ENCODE measurements around the gene EYA2. TPM values are rescaled to one million over a fixed set of nuclear protein-coding genes. Genes with fewer than 3 reads are reported as not detected.

Gene EYA2
- total RNA-seq, 1 donor from 2014 or later: not detected

DNA sequence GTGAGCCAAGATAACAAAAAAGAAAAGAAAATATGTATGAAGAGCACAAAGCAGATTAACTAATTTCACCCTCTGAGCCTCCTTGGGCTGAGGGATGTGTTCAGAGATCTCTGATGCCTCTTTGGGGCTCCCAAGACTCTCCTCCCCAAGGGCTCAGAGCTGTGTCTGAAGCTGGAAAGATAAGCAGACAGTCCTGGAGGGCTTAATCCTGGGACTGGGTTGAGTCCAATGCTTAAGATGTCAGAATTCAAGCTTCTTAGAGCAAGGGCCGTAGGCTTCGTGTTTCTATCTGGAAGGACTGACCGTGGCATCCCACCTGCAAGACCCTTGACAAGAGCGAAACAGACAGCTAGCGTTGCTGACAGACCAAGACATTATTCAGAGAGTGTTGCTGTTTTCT lies 232.9 kb downstream of the EYA2 start:
- no peak for DNase-seq (ENCODE audit: extremely low read depth, low read depth, low spot score)

DNA sequence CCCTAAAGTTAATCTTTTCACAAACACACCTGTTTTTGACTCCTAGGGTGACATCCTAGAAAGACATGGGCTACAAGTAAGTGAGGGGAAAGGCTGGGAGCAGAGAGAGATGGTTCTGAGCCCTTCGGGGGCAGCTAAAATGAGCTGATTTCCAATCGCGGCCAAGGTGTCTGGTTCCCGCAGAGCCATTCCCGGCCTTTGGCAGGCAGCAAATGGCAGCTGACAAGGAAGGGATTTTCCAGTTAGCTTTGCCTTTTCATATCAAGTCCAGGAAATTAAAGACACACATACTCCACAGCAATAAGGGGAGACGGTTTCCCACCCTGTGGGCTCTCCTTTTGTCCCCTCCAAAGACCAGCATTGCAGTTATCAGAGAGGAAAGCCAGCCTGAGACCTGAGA lies 233.4 kb downstream of the EYA2 start:
- no peak for DNase-seq (ENCODE audit: extremely low read depth, low read depth, low spot score)

DNA sequence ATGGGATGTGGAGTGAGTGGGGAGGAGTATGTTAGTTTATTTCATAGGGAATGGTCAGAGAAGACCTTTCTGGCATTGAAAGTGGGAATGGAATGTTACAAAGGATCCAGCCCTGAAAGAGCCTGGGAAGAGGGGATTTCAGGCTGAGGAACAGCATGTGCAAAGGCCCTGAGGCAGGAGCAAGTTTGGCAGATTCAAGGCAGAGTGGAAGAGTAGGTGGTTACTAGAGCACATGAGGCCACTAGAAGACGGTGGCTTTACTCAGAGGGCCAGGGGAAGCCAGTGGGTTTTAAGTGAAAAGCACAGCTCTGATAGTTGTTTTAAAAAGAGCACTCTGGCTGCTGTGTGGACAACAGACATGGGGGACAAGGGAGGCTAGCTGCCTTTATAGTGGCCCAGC lies 234.7 kb downstream of the EYA2 start:
- DNase-seq (ENCODE audit: extremely low read depth, low read depth, low spot score): no peak

DNA sequence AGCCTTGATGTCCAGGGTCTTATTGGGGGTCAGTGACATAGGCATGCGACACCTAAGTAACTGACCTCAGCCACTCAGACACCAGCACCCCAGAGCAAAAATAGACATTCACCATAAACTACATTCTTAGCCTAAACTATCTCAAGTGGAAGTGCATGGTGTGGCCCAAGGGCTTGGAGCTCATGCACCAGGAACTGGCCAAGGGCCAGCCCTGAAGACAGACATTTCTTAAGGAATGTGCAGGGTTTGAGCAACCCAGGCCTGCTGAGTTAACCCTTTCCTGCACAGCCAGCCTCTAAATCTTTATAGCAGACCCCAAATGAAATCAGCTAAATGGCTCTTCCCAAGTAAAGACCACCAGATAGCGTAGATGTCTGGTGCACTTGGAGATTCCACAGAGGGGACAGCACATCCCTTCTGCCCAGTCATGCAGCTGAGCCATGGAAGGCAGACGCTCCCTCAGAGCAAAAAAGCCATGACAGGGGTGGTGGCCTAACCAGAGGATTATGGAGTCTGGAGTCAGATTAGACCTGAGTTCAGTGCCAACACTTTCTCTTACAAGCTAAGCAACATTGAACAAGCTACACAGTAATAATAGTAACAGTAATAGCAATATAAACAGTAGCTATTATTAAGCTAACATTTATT lies 239.3 kb downstream of the EYA2 start:
- no peak for DNase-seq (ENCODE audit: extremely low read depth, low read depth, low spot score)

DNA sequence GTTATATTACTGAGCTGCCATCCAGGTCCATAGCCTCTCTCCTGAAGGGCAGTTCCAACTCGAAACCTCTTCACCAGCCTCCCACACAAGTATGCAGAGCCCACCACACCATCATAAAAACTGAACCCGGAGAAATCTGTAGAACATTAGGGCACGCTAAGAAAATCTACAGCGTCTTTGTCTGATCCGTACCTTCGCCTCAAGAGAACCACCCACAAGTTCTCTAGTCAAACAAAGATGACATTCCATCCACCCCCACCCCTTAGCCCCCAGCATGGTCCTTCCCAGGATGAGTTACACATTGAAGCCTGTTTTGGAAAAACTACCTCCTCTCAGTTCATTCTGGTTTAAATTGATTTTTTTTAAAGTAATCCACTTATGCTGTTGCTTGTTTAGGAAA lies 242.1 kb downstream of the EYA2 start:
- no peak for DNase-seq (ENCODE audit: extremely low read depth, low read depth, low spot score)

DNA sequence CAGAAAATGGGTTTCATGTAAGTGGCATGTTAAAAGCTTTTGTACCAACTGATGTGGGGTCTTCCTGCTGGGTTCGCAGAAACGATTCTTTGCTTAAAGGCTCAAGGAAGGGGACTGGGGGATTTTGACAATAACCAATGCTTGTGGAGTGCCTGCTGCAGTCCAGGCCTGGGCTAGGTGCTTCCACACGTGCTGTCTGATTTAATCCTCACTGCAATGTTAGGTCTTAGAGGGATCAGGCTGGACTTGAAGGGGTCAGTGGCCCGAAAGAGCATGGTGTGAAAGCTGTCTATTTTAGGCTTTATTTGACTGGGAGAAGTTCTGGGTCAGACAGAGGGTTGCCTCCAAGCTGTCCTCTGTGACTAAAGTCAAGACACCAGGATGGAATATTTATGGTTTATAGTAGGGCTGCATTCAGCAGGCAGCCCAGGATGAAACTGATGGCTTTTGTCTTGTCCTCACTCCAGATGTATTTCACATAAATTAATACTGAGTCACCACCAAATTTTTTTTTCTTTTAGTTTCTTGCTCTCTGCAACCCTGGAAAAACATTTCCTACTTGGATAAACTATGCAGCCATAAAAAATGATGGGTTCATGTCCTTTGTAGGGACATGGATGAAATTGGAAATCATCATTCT lies 242.7 kb downstream of the EYA2 start:
- no peak for DNase-seq (ENCODE audit: extremely low read depth, low read depth, low spot score)

DNA sequence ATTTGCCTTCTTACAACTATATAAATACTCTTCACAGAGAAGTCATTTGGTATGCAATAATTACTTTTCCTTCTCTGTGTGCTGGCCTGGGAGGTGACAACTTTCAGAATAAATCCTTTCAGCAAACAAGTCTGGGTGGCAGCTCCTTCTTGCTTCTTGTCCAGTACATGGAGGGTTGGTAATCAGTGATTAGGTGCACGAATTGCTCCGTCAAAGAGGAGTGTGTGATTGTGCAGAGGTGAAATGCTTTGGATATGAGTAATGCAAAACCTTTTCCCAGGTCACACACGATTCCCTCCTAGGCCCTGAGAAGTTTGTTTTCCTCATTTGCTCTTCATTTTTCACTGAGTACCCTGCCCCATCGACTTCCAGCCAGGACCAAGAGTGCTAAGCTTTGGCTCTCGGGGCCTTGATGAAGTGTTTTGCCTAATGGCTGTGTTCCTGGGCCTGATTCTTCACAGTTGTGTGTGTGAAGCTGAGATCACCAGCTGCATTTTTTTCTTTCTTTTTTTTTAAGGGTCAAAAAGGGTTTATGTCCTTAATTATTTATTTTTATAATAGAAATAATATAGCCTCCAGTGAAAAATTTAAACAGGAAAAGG lies 245.4 kb downstream of the EYA2 start:
- DNase-seq (ENCODE audit: extremely low read depth, low read depth, low spot score): no peak

DNA sequence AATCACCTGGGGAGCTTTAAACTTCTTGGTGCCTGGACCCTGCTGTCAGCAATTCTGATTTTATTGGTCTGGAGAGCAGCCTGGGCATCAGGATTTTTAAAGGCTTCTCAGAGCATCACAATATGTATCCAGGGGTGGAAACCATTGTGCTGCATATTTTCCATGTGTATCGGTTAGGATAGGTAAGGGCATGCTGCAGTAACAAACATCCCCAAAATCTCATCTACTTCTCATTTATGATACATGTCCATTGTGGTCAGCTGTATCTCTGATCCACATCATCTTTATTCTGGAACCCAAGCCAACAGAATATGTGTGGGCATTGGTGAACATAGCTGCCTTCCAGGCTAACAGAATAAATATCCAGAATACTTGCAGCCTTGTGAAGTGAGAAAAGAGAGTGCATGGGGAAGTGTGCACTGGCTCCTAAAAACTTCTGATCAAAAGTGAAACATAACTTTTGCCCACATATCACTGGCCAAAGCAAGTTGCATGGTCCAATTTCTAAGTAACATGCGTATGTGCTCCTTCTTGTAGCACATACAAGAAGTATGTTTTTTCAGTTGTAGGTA lies 246.8 kb downstream of the EYA2 start:
- no peak for DNase-seq (ENCODE audit: extremely low read depth, low read depth, low spot score)

DNA sequence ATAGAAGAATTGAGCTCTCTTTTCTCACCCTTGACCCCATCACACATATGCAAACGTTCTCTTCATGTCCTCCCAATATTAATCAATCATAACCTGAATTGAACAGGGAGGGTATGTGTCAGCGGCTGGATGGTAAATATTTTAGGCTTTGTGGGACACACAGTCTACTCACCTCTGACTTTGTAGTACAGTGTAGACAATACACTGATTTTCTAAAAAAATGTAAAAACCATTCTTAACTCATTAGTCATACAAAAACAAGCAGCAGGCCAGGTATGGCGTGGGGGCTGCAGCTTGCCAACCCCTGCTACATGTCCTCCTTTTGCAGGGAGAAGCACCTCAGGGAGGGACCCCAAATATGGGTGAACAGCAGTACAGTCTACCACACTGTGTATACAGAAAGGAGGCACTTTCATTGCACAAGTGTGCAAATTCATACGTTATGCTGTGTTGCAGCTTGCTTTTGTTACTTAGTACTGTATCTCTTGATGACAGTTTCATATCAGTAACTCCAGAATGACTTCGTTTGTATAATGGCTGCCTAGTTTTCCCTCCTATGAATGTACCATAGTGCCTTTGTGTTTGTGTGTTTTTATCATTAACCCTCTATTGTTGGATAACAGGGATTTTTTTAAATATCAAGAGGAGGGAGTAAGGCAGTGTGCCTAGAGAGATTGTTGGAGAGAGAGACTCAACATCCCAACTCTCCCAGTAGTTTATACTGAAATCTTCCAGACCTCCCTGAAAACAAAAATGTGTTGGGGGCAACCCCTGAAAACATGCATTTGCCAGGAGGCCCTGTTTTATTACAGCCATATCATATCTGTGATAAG lies 247.5 kb downstream of the EYA2 start:
- no peak for DNase-seq (ENCODE audit: extremely low read depth, low read depth, low spot score)

DNA sequence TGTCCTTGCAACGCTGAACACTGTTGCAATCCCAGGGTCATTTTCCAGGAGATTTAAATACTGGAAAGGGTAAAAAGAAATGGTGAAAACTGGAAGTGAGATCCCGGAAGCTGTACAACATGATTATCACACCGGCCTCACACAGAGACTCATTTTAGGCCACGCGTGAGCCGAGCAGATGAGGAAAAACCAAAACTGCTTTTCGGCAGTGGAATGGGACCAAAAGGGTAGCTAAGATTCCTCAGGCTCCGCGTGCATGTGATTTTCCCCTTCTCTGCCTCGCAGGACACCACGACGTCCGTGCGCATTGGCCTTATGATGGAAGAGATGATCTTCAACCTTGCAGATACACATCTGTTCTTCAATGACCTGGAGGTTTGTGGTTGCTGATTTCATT lies 248.1 kb downstream of the EYA2 start:
- no peak for DNase-seq (ENCODE audit: extremely low read depth, low read depth, low spot score)

DNA sequence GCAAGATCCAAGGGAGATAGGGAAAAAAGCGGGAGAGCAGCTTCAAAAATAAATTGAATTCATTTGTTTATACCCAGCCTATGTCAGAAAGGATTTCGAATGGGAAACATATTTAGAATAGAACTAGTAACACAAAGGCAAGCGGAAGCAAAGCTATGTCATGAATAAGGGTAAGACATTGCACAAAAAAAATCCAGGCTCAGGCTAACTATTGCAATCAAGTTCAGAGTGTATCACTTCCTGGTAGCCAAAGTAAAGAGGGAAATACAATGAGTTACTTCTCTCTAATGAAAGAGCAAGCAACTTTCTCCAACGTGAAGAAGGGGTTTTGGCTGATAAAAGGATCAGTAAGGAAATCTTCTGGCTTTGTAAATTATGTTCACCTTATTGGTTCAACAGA lies 249.0 kb downstream of the EYA2 start:
- DNase-seq (ENCODE audit: extremely low read depth, low read depth, low spot score): no peak

DNA sequence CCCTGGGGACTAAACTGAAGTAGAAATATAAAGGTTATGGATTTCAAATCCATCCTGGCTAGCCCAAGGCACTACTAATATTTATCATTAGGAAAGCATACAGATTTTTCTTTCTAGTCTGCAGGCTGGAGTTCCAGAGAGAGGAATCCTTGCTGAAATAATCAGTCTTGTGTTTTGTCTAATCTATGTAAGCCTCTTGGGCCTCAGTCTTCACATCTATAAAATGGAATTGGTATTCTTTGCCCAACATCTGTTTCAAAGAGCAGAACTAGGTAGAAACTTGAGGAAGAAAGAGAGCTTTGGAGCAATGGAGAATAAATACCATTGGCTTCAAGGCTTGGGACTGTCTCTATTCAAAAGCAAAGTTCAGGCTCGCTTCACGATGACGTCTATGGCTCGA lies 249.8 kb downstream of the EYA2 start:
- DNase-seq (ENCODE audit: extremely low read depth, low read depth, low spot score): no peak

DNA sequence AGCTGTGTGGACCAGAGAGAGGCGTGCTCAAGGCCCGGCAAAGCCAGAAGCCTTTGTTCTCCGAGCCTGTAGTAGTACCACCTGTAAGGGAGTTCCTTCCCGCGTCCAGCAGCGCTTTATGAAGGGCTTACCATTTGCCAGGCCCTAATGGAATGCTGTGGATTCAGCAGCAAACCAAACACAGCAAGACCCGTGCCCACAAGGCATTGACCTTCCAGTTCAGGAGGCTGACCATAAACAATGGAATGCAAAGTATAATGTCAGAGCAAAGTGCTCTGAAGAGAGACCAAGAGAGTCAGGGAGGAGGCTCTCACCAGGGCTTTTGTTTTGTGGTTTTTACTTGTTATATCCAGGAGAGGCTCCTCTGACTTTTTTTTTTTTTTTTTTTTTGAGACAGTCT lies 252.0 kb downstream of the EYA2 start:
- DNase-seq (ENCODE audit: extremely low read depth, low read depth, low spot score): no peak

DNA sequence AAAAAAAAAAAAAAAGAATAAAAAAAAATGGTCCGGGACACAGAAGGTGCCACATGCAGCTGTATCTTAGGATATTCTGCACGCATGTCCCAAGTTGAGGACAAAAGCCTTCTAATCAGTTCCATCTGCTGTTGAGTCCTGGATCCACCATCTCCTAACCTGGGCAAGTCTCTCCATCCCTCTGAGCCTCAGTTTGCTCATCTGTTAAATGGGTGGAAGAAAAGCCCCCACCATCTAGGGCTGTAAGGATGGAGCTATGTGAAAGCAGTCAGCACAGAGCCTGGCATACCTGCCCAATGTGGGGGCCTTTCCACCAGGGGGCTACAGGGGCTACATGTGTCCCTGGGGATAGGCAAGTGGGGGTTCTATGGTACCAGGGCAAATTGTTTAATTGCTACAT lies 253.4 kb downstream of the EYA2 start:
- DNase-seq (ENCODE audit: extremely low read depth, low read depth, low spot score): no peak

DNA sequence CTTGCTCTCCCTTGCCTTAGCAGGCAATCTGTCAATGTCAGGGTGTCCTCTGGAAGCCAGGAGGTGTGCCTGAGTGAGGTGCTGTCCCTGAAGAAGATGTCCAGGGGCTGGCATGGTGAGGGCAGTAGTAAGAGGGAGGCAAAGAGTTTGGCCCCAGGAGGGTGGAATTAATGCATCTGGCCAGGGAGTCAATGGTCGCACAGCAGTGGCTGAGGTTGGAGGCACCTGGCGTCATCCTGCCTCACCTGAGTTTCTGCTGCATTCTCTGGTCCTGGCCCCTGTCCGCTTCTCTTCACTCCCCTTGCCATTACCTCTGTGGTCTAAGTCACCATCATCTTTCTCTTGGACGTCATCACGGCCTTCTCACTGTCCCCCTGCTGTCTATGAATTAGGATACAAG lies 255.3 kb downstream of the EYA2 start:
- DNase-seq (ENCODE audit: extremely low read depth, low read depth, low spot score): no peak

DNA sequence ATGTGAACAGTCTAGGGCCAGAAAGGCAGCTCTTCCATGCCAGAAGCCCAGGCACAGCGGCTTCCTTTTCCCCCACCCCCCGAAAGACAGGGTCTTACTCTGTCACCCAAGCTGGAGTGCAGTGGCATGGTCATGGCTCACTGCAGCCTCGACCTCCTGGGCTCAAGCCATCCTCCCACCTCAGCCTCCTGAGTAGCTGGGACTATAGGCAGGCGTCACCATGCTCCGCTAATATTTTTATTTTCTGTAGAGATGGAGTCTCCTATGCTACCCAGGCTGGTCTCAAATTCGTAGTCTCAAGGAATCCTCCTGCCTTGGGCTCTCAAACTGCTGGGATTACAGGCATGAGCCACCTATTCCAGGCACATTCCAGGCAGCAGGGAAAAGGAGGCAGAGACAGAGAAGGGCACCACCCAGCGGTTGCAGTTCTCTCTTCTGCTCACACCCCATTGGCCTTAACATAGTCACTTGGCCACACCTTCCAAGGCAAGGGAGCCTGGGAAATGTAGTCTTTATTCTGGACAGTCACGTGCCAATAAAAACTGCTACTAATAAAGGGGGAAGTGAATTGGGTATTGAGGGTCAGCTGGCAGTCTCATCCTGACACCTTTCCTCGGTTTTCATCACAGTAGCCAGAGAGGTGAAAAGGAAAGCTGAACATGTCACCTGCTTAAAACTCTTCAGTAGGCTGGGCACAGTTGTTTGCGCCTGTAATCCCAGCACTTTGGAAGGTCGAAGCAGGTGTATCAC lies 255.9 kb downstream of the EYA2 start:
- DNase-seq (ENCODE audit: extremely low read depth, low read depth, low spot score): peak; percentile 27

DNA sequence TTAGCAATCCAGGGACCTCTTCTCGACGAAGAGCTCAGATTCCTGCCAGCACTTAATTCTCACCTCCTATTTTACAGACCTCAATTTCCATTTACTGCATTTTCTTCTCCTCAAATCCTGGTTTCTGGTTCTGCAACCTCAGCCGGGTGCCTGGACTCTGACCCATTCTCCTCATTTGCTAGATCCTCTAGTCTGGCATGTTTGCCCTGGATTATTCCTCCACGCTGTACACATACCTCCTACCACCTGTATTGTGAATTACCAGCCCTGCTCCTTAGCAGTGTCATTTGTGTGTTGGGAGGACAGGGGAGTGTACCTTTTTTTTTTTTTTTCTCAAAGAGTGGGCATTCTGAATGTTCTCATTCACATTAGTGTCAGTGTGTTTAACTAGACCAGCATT lies 257.4 kb downstream of the EYA2 start:
- DNase-seq (ENCODE audit: extremely low read depth, low read depth, low spot score): no peak

DNA sequence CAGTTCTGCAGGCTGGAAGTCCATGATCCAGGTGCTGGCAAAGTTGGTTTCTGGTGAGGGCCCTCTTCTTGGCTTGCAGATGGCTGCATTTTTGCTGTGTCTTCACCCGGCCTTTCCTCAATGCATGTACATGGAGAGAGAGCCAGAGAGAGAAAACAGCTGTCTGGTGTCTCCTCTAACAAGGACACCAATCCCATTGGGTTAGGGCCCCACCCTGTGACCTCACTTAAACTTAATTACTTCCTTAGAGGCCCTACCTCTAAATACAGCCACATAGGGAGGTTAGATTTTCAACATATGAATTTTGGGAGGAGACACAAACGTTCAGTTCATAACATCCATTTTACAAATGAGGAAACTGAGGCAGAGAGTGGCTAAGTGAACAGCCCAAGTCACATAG lies 259.4 kb downstream of the EYA2 start:
- DNase-seq (ENCODE audit: extremely low read depth, low read depth, low spot score): no peak

DNA sequence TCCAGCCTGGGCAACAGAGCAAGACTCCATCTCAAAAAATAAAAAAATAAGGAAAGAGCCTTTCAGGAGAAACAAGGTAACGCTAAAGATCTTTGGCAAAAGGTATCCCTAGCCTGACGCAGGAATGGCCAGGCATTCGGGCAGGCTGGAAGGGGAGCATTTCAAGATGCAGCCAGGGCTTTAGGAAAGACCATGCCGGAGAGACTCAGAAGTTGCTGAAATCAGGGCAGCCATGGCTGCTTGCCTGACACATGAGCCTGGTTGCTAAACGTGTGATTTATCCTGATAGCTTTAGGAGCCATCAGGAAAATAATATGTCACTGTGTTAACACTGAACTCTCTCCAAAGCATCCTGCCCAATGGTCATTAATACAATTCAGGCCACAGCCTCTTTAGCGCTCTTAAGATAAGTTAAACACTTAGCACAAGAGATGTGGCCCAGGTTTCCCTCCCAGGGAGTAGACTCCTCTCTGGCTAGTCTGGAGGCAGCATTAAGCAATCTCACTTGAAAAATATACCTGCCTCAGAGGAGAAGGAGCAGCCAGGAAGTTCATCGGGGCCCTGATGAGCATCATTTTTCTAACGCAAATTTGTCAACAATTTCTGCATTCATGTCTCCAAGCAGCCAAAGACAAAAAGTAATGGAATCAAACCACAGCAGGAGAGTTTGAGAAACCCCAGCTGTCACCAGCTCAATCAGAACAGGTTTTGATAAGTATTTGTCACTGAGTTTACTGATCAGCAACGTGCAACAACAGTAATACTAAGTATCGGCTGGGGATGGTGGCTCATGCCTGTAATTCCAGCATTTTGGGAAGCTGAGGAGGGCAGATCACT lies 261.9 kb downstream of the EYA2 start:
- DNase-seq (ENCODE audit: extremely low read depth, low read depth, low spot score): no peak

DNA sequence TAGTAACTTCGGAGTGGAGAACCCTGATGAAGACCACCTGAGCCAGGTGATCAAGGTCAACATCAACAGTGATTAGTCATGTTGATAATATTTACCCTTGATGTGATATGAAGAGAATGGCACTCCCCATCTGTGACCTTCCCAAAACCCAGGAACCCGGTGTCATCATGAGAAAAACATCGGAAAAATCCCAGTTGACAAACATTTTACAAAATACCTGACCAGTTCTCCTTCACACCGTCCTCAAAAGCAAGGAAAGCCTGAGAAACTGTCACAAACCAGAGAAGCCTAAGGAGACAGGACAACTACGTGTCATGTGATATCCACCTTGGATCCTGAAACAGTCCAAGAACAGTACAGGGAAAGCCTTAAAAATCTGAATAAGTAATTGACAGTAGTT lies 264.5 kb downstream of the EYA2 start:
- DNase-seq (ENCODE audit: extremely low read depth, low read depth, low spot score): no peak

Data from glomerular endothelial cell (primary cell).